Activated CD4-positive, alpha-beta T cell treated with anti-CD3 and anti-CD28 coated beads, Interleukin-2, amount 10 ng/mL, durations not matched to agents 7 days and 5 days (primary cell): Measurements from ENCODE around the gene KCNAB2. TPM values are rescaled to one million over a fixed set of nuclear protein-coding genes. Genes with fewer than 3 reads are reported as not detected.

Experiments
- CTCF ChIA-PET: fragments of 350-600 bp; sonication (Branson Sonifier 250); formaldehyde crosslinking; loops from one replicate; lab custom pipeline; 2021; ENCODE audit warnings: antibody characterized with exemption; lab: Charles Lee
- POLR2A ChIA-PET: fragments of 350-600 bp; sonication (Branson Sonifier 250); formaldehyde crosslinking; loops from one replicate; lab custom pipeline; 2021; ENCODE audit warnings: antibody characterized with exemption; lab: Charles Lee
- DNase-seq: peaks from one replicate; pipeline ENCODE4 v3.0.0-alpha.2; 2020
- H3K27ac Mint-ChIP-seq: one replicate; pipeline ENCODE4 v1.8.0; 2021; ENCODE audit warnings: mild to moderate bottlenecking, moderate library complexity, mixed read lengths
- H3K27me3 Mint-ChIP-seq: one replicate; pipeline ENCODE4 v1.8.0; 2021; ENCODE audit warnings: mixed read lengths
- H3K36me3 Mint-ChIP-seq: one replicate; pipeline ENCODE4 v1.8.0; 2021; ENCODE audit warnings: low read depth, mixed read lengths
- H3K4me1 Mint-ChIP-seq: one replicate; pipeline ENCODE4 v1.8.0; 2021; ENCODE audit warnings: mixed read lengths
- H3K4me3 Mint-ChIP-seq: one replicate; pipeline ENCODE4 v1.8.0; 2021; ENCODE audit warnings: mild to moderate bottlenecking, moderate library complexity, mixed read lengths
- H3K9me3 Mint-ChIP-seq: one replicate; pipeline ENCODE4 v1.8.0; 2021; ENCODE audit warnings: mixed read lengths
- total RNA-seq, 2 experiments: library from RNA; stranded (reverse); gene quantifications; one replicate each; pipeline ENCODE4 v1.2.3, GENCODE V29; 2021

The KCNAB2 gene
- 100 to 1,000 TPM; 258 to 294 TPM for total RNA-seq

DNA sequence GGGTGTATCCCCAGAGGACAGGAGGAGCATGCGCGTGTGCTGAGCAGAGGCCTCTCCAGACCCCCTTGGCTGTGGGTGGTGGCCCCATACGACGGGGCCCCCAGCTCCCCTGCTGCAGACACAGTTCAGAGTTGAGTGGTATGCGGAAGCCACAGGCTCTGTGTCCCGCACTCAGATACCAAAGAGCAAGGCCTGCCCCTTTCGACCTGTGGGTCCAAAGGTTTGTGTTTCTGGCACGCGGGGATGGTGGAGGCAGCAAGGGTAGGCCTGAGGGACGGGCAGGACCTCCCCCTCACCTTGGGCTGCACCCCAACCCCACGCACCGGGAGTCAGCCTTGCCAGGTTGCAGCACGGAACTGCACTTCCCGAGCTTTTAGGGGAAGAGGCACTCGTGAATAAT is at the start of gene KCNAB2:
TSS of gene KCNAB2 (plus strand) at position 328 of the 400 bp plus-strand sequence. CDS start 5,649 bp downstream, outside the sequence.
- Mint-ChIP-seq H3K4me1 (peaks cover 5% of the 10 kb centered on the region), H3K36me3 (peaks cover 30% of the 10 kb centered on the region), H3K9me3 (no peaks in the 10 kb centered on the region), H3K4me3 (no peak within 1 kb of the TSS), H3K27ac (no peak within 1 kb of the TSS), H3K27me3 (no peaks in the 10 kb centered on the region)
- DNase-seq: no peak
- ChIA-PET CTCF (interaction anchor here (0.9 kb wide), 1 partner anchor 18 kb away, joined by 3 read pairs; no protein-coding TSS in a partner anchor), POLR2A (no interaction called here)

DNA sequence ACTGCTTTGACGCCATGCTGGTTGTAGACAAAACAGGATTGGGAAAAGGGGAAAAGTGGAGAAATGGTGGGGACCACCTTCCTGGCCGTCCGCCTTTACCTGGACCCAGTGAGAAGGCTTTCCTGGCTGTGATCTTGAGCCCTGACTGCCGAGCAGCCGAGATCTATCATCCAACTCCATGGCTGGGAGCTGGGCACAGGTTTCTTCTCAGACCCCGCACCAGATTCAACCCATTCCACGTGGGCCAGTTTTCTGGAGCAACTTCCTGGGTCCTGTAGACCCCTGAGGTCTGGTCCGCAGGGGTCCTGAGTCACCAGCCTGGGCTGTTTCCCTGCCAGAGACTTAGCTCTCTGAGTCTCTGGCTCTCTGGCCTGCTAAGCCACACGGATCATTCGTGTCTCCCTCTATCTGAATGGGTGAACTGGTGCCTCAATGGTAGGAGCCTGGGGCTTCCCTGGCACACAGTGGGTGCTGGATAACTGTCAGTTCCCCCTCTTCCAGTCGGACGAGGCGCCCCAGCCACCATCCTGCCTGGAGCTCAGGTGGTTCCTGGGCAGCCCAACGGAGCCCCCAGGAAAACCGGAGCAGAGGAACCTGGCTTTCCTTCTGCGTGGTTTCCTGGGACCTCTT is 48.9 kb upstream of the KCNAB2 start:
- no peaks in the 10 kb centered on the region for H3K9me3 Mint-ChIP-seq

DNA sequence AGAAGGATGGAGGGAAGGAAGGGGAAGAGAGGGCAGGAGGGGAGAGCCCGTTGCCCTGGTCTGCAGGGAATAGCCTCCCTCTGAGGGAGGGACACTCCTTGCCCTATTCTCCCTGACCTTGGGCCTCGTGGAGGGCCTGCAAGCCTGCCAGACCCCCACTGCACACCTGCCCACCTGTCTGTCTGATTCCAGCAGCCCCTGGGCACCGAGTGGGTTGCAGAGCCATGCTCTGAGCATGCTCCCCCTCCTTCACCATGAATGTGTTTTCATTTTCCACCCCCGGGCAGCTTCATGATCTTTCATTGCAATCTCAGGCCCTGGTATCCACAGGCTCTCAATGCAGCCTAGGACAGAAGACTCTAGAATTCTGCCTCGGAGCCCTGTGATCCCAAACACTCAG is 48.4 kb upstream of the KCNAB2 start:
- ChIA-PET POLR2A (no interaction called here), CTCF (no interaction called here)
- no peak overlapping the region for H3K4me3 Mint-ChIP-seq

More for the DNA sequence above, 48.9 kb upstream of the KCNAB2 start:
- DNase-seq: no peak
- H3K36me3 Mint-ChIP-seq: peaks cover 11% of the 10 kb centered on the region
- POLR2A ChIA-PET: no interaction called here
- H3K27me3 Mint-ChIP-seq: no peaks in the 10 kb centered on the region
- peaks cover 33% of the 10 kb centered on the region for H3K4me1 Mint-ChIP-seq
- H3K27ac Mint-ChIP-seq: no peak overlapping the region
- no peak overlapping the region for H3K4me3 Mint-ChIP-seq
- CTCF ChIA-PET: no interaction called here

DNA sequence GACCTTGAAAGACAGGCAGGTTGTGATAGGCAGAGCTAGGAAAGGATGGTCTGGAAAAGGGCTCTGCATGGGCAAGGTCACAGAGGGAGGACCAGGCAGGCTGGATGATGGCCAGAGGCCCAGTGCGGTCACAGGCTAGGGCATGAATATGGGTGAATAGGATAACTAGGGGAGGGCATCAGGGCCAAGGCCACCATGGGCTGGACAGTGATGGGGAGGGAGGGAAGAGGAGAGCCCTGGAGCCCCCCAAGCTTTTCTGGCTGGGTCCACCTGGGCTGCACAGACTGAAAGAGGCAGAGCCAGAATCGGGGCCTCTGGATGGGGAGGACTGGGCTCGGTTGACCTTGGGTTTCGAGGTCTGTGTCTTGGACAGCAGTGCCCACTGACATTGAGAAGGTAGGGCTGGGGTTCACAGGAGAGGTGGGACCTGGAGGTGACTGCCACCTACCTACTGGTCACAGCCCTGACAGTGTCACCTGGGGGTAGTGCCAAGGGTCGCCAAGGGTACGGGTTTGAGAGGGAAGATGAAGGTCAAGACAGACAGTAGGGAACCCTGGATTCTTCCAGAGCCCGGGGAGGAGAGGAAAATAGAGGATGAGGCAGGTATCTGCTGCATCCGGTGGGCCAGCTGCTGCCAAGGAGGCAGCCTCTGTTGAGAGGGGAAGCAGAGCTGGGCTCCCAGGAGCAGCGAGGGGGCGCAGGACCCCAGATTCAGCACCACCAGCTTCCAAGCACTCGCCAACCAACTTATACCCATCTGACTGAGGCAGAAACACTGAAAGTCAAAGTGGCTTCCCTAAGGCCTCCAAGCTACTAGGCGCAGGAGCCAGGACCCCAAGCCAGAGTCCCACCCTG is 47.4 kb upstream of the KCNAB2 start:
- no peaks in the 10 kb centered on the region for H3K27me3 Mint-ChIP-seq
- CTCF ChIA-PET: interaction anchor here (1.2 kb wide), 1 partner anchor 19 kb away, joined by 4 read pairs; no protein-coding TSS in a partner anchor
- H3K36me3 Mint-ChIP-seq: peaks cover 10% of the 10 kb centered on the region
- peaks cover 33% of the 10 kb centered on the region for H3K4me1 Mint-ChIP-seq
- DNase-seq: no peak
- no peak overlapping the region for H3K4me3 Mint-ChIP-seq
- H3K27ac Mint-ChIP-seq: peak overlapping the region; percentile 44
- POLR2A ChIA-PET: no interaction called here
- no peaks in the 10 kb centered on the region for H3K9me3 Mint-ChIP-seq

More for the DNA sequence above, 48.4 kb upstream of the KCNAB2 start:
- DNase-seq: no peak
- H3K27me3 Mint-ChIP-seq: no peaks in the 10 kb centered on the region
- H3K9me3 Mint-ChIP-seq: no peaks in the 10 kb centered on the region
- peaks cover 11% of the 10 kb centered on the region for H3K36me3 Mint-ChIP-seq
- H3K27ac Mint-ChIP-seq: no peak overlapping the region
- H3K4me1 Mint-ChIP-seq: peaks cover 33% of the 10 kb centered on the region

DNA sequence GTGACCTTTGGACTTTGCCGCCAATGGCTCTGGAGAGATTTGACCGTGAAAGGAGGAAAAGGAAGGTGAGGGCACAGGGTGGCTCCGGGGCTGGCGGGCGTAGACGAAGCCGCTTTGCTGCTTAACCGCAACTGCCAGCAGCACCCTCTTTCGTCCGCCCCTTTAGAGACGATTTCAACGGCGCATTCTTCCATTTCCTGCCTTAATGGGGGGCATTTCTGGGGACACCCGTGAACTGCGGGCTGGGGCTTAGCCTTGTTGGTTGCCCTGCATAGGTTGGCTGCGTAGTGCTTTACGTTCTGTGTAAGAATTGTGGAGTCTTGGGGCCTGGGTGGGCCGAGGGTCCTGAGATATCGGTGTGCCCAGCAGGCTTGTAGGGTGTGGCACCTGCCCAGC is 46.8 kb upstream of the KCNAB2 start:
- ChIA-PET POLR2A (no interaction called here), CTCF (interaction anchor here (1.2 kb wide), 1 partner anchor 18 kb away, joined by 4 read pairs; no protein-coding TSS in a partner anchor)
- no peak for DNase-seq
- peaks cover 30% of the 10 kb centered on the region for H3K4me1 Mint-ChIP-seq
- peaks cover 5% of the 10 kb centered on the region for H3K36me3 Mint-ChIP-seq
- H3K27me3 Mint-ChIP-seq: no peaks in the 10 kb centered on the region
- no peaks in the 10 kb centered on the region for H3K9me3 Mint-ChIP-seq
- no peak overlapping the region for H3K27ac Mint-ChIP-seq
- no peak overlapping the region for H3K4me3 Mint-ChIP-seq

DNA sequence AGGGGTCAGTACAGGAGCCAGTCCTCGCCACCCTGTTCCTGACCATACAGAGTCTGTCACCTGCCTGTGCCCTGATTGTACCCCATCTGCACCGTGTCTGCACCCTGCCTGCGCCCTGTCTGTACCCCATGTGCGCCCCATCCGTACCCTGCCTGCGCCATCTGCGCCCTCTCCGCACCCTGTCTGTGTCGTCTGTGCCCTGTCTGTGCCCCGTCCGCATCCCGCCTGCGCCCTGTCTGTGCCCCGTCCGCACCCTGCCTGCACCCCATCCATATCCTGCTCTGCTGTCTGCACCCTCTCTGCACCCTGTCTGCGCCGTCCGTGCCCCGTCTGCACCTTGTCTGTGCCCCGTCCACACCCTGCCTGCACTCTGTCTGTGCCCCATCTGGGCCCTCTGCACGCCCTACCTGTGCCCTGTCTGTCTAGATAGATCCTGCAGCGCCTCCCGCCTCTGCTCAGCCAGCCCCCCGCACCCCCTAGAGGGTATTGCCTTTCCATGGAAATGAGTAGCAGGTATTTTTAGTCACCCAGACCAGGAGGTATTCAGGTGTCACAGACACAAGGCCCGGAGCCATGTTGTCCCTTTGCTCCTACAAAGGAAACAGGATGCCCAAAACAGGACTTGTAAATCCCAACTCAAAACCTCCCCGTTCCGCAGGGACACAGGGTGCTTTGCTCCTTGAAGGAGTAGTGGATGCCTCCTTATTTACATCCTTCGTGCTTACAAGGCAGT is 45.8 kb upstream of the KCNAB2 start:
- no peaks in the 10 kb centered on the region for H3K27me3 Mint-ChIP-seq
- POLR2A ChIA-PET: no interaction called here

DNA sequence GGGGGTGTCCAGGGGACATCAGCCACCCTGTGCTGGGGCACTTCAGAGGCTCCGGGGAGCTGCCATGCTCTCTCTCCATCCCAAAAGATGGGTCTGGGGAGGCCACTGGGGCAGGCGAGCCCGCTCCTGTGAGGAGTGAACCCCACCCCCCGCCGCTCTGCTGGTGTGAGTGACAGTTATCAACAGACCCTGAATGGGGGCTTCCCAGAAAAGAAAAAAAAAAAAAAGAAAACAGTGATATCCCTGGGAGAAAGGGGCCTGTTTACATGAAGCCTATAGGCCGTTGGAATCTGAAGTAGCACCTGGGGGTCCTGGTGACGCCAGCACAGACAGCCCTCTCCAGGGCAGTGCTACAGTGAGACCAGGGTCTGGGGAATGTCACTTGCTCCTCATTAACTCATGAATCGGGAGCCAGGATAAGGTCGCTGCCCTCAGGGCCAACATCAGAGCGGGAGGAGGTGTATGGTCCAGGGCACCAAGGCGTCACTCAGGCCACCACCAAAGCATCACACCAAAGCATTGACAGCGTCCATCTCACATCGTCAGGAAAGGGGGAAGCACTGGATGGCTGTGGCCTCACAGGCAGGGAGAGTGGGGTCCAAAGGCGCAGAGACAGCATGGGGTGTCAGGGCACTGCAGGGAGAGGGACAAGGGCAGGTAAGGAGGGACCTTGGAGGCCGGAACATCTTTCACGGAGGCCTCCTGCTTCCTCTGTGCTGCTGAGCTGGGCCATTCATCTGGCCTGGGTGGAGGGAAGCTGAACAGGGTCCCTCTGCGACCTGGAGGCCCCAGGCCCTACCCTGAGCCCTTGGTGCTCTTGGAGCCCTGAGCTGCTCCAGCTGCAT is 45.0 kb upstream of the KCNAB2 start:
- no peak for DNase-seq
- Mint-ChIP-seq H3K4me1 (peaks cover 20% of the 10 kb centered on the region), H3K27ac (no peak overlapping the region), H3K36me3 (peaks cover 2% of the 10 kb centered on the region), H3K4me3 (no peak overlapping the region), H3K9me3 (no peaks in the 10 kb centered on the region), H3K27me3 (no peaks in the 10 kb centered on the region)
- CTCF ChIA-PET: no interaction called here
- POLR2A ChIA-PET: no interaction called here

More for the DNA sequence above, 45.8 kb upstream of the KCNAB2 start:
- H3K4me1 Mint-ChIP-seq: peaks cover 24% of the 10 kb centered on the region
- H3K4me3 Mint-ChIP-seq: no peak overlapping the region
- H3K27ac Mint-ChIP-seq: peak overlapping the region; percentile 50
- CTCF ChIA-PET: interaction anchor here (1.2 kb wide), 1 partner anchor 17 kb away, joined by 4 read pairs; no protein-coding TSS in a partner anchor
- DNase-seq: no peak
- peaks cover 2% of the 10 kb centered on the region for H3K36me3 Mint-ChIP-seq
- no peaks in the 10 kb centered on the region for H3K9me3 Mint-ChIP-seq

- CTCF ChIA-PET: interaction anchor here (0.5 to 2.9 kb wide), 2 partner anchors 8 to 27 kb away, joined by 4 to 10 read pairs; no protein-coding TSS in a partner anchor
Measured at GRCh38 chr1:6001992-6002576, 43.6 kb upstream of the KCNAB2 start.

DNA sequence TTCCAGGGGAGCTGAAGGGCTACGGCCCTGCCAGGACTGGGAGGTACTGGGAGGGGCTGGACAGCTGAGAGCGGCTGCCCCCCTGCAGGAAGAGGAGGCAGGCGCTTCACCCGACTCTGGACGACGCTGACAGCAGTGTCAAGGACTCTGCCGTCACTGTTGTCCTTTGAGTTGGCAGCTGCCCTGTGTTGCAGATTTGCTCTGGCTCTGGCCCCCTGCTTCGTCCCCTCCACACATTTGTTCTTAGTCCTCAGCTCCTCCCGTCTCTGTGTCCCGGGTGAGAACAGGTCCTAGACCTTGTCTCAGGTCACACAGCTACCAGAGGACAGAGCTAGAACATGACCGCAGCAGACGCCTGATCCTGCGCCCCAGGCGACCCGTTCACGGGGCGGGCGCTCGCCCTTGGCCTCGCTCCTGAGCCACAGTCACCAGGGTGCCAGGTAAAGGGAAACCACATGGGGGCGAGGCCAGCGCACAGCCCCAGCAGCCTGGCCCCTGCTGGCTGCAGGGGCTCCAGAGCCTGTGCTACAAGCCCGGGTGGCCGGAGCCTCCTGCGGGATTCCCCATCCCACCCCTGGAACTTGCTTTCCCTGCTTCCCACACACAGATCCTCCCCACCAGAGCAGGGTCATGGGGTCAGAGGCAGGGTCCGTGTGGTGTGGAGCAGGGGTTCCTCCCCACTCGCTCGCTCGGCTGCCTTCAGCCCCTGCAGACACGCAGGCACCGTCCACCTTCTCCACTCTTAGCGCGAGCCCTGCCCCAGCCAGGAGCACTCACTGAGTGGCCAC is 42.8 kb upstream of the KCNAB2 start:
- DNase-seq: no peak
- no peaks in the 10 kb centered on the region for H3K9me3 Mint-ChIP-seq
- H3K4me1 Mint-ChIP-seq: peaks cover 22% of the 10 kb centered on the region
- CTCF ChIA-PET: interaction anchor here (2.9 kb wide), 1 partner anchor 9 kb away, joined by 10 read pairs; no protein-coding TSS in a partner anchor
- peak overlapping the region; percentile 69 for H3K27ac Mint-ChIP-seq
- peaks cover 2% of the 10 kb centered on the region for H3K36me3 Mint-ChIP-seq
- H3K27me3 Mint-ChIP-seq: no peaks in the 10 kb centered on the region
- H3K4me3 Mint-ChIP-seq: no peak overlapping the region
- POLR2A ChIA-PET: no interaction called here

More at GRCh38 chr1:6001992-6002576, 43.6 kb upstream of the KCNAB2 start:
- Mint-ChIP-seq H3K4me3 (no peak overlapping the region), H3K4me1 (peaks cover 20% of the 10 kb centered on the region), H3K36me3 (peaks cover 2% of the 10 kb centered on the region), H3K27ac (no peak overlapping the region), H3K9me3 (no peaks in the 10 kb centered on the region), H3K27me3 (no peaks in the 10 kb centered on the region)
- POLR2A ChIA-PET: no interaction called here
- no peak for DNase-seq

- Mint-ChIP-seq H3K4me1 (peaks cover 21% of the 10 kb centered on the region), H3K9me3 (no peaks in the 10 kb centered on the region), H3K27me3 (no peaks in the 10 kb centered on the region), H3K27ac (no peak overlapping the region), H3K36me3 (peaks cover 2% of the 10 kb centered on the region), H3K4me3 (no peak overlapping the region)
- CTCF ChIA-PET: interaction anchor here (1.7 to 2.9 kb wide), 2 partner anchors 10 to 21 kb away, joined by 5 to 10 read pairs; no protein-coding TSS in a partner anchor
- POLR2A ChIA-PET: no interaction called here
- no peak for DNase-seq
Measured at GRCh38 chr1:6003568-6004411, 41.9 kb upstream of the KCNAB2 start.
